Epithelial cell of esophagus (primary cell): ENCODE results near the gene GPX7.

ENCODE experiments used
- DNase-seq: peaks from one replicate; pipeline ENCODE4 v3.0.0; 2010; ENCODE audit warnings: low read depth
- H3K4me3 ChIP-seq: 2 replicates; pipeline ENCODE4 v1.5.1; 2011; ENCODE audit warnings: mild to moderate bottlenecking, low read length, control low read depth
- CTCF ChIP-seq: IDR thresholded peaks from 2 replicates; pipeline ENCODE4 v1.5.1; 2011; ENCODE audit warnings: low read depth, mild to moderate bottlenecking, low read length, control low read depth, inconsistent platforms; ENCODE audit not compliant: insufficient read depth; ENCODE audit errors: missing control alignments

GPX7 gene

GRCh38 chr1:52588027-52588426, 14.1 kb upstream of the GPX7 start:
- DNase-seq: no peak
- no peak overlapping the region for H3K4me3 ChIP-seq
- no peak for TF ChIP-seq CTCF

- TF ChIP-seq CTCF: no peak
- no peak for DNase-seq
- no peak overlapping the region for H3K4me3 ChIP-seq
These were observed 13.6 kb upstream of the GPX7 start for GRCh38 chr1:52588535-52588934.

- no peak overlapping the region for H3K4me3 ChIP-seq
- no peak for DNase-seq
- no peak for TF ChIP-seq CTCF
These were observed 11.9 kb upstream of the GPX7 start for GRCh38 chr1:52590266-52590665.

GRCh38 chr1:52592637-52593323, 9.4 kb upstream of the GPX7 start:
- no peak for TF ChIP-seq CTCF
- H3K4me3 ChIP-seq: no peak overlapping the region
- no peak for DNase-seq

GRCh38 chr1:52593495-52593894, 8.7 kb upstream of the GPX7 start:
- no peak for TF ChIP-seq CTCF
- no peak overlapping the region for H3K4me3 ChIP-seq
- no peak for DNase-seq

GRCh38 chr1:52595061-52595460, 7.1 kb upstream of the GPX7 start:
- TF ChIP-seq CTCF: no peak
- H3K4me3 ChIP-seq: no peak overlapping the region
- no peak for DNase-seq

- TF ChIP-seq CTCF: no peak
- H3K4me3 ChIP-seq: no peak overlapping the region
- peak; percentile 10 for DNase-seq
These were observed 4.3 kb upstream of the GPX7 start for GRCh38 chr1:52597912-52598311.
